ENCODE measurements around the gene ZBTB40. TPM values are rescaled to one million over a fixed set of nuclear protein-coding genes. Genes with fewer than 3 reads are reported as not detected.
A peak's percentile ranks its signal among the peaks of the same experiment; 100 is the strongest.

Gene ZBTB40
- polyA plus RNA-seq, 2 donors = 3.7 to 5.3 TPM

GRCh38 chr1:22447621-22448111 lies 4.0 kb upstream of the ZBTB40 start:
- H3K27ac ChIP-seq (ENCODE audit: low read depth in 2 of 2, low read length in 1 of 2) = no peak overlapping the region

GRCh38 chr1:22449636-22450035 lies 2.0 kb upstream of the ZBTB40 start:
- Histone ChIP-seq H3K4me3 (ENCODE audit: low read depth in 1 of 2, low read length in 2 of 2) (no peak overlapping the region), H3K27ac (ENCODE audit: low read depth in 2 of 2, low read length in 1 of 2) (no peak overlapping the region), H3K27me3 (ENCODE audit: control insufficient read depth in 1 of 2, insufficient read depth in 2 of 2, low read length in 2 of 2) (no peaks in the 10 kb centered on the region), H3K9me3 (ENCODE audit: control insufficient read depth in 2 of 2, insufficient read depth in 1 of 2, low read depth in 1 of 2, low read length in 1 of 2) (no peaks in the 10 kb centered on the region), H3K36me3 (ENCODE audit: control insufficient read depth in 2 of 2, insufficient read depth in 2 of 2, low read length in 1 of 2) (no peaks in the 10 kb centered on the region), H3K4me1 (ENCODE audit: control insufficient read depth in 2 of 2, insufficient read depth in 2 of 2, low read length in 1 of 2) (no peaks in the 10 kb centered on the region)
- 95 to 96% methylated on average over 7 of the region's 7 CpGs for WGBS, 2 donors

More at GRCh38 chr1:22447621-22448111, 4.0 kb upstream of the ZBTB40 start:
- no peaks in the 10 kb centered on the region for H3K4me1 ChIP-seq (ENCODE audit: control insufficient read depth in 2 of 2, insufficient read depth in 2 of 2, low read length in 1 of 2)
- no peaks in the 10 kb centered on the region for H3K27me3 ChIP-seq (ENCODE audit: control insufficient read depth in 1 of 2, insufficient read depth in 2 of 2, low read length in 2 of 2)
- H3K4me3 ChIP-seq (ENCODE audit: low read depth in 1 of 2, low read length in 2 of 2) = no peak overlapping the region
- no peaks in the 10 kb centered on the region for H3K36me3 ChIP-seq (ENCODE audit: control insufficient read depth in 2 of 2, insufficient read depth in 2 of 2, low read length in 1 of 2)
- no peaks in the 10 kb centered on the region for H3K9me3 ChIP-seq (ENCODE audit: control insufficient read depth in 2 of 2, insufficient read depth in 1 of 2, low read depth in 1 of 2, low read length in 1 of 2)
- 48 to 58% methylated on average over 6 of the region's 6 CpGs for WGBS, 2 donors

- no peaks in the 10 kb centered on the region for H3K27me3 ChIP-seq (ENCODE audit: control insufficient read depth in 1 of 2, insufficient read depth in 2 of 2, low read length in 2 of 2)
- no peaks in the 10 kb centered on the region for H3K4me1 ChIP-seq (ENCODE audit: control insufficient read depth in 2 of 2, insufficient read depth in 2 of 2, low read length in 1 of 2)
- 63 to 72% methylated on average over 12 of the region's 12 CpGs for WGBS, 2 donors
- peak overlapping the region in 1 of 2 donors; percentile 36 for H3K27ac ChIP-seq (ENCODE audit: low read depth in 2 of 2, low read length in 1 of 2)
- H3K36me3 ChIP-seq (ENCODE audit: control insufficient read depth in 2 of 2, insufficient read depth in 2 of 2, low read length in 1 of 2) = no peaks in the 10 kb centered on the region
- H3K9me3 ChIP-seq (ENCODE audit: control insufficient read depth in 2 of 2, insufficient read depth in 1 of 2, low read depth in 1 of 2, low read length in 1 of 2) = no peaks in the 10 kb centered on the region
- no peak overlapping the region for H3K4me3 ChIP-seq (ENCODE audit: low read depth in 1 of 2, low read length in 2 of 2)
These were observed 1.2 kb upstream of the ZBTB40 start for GRCh38 chr1:22450351-22451021.

GRCh38 chr1:22452481-22452957 lies 868 bp downstream of the ZBTB40 start:
- Histone ChIP-seq H3K27me3 (ENCODE audit: control insufficient read depth in 1 of 2, insufficient read depth in 2 of 2, low read length in 2 of 2) (no peaks in the 10 kb centered on the region), H3K9me3 (ENCODE audit: control insufficient read depth in 2 of 2, insufficient read depth in 1 of 2, low read depth in 1 of 2, low read length in 1 of 2) (no peaks in the 10 kb centered on the region), H3K4me3 (ENCODE audit: low read depth in 1 of 2, low read length in 2 of 2) (peak overlapping the region; percentile 85 to 97), H3K27ac (ENCODE audit: low read depth in 2 of 2, low read length in 1 of 2) (peak overlapping the region; percentile 87 to 95), H3K4me1 (ENCODE audit: control insufficient read depth in 2 of 2, insufficient read depth in 2 of 2, low read length in 1 of 2) (no peaks in the 10 kb centered on the region), H3K36me3 (ENCODE audit: control insufficient read depth in 2 of 2, insufficient read depth in 2 of 2, low read length in 1 of 2) (no peaks in the 10 kb centered on the region)
- WGBS, 2 donors = 3 to 4% methylated on average over 12 of the region's 12 CpGs

GRCh38 chr1:22453181-22453580 lies 1.5 kb downstream of the ZBTB40 start:
- Histone ChIP-seq H3K4me1 (ENCODE audit: control insufficient read depth in 2 of 2, insufficient read depth in 2 of 2, low read length in 1 of 2) (no peaks in the 10 kb centered on the region), H3K36me3 (ENCODE audit: control insufficient read depth in 2 of 2, insufficient read depth in 2 of 2, low read length in 1 of 2) (no peaks in the 10 kb centered on the region), H3K27ac (ENCODE audit: low read depth in 2 of 2, low read length in 1 of 2) (no peak overlapping the region), H3K9me3 (ENCODE audit: control insufficient read depth in 2 of 2, insufficient read depth in 1 of 2, low read depth in 1 of 2, low read length in 1 of 2) (no peaks in the 10 kb centered on the region), H3K4me3 (ENCODE audit: low read depth in 1 of 2, low read length in 2 of 2) (peak overlapping the region in 1 of 2 donors; percentile 97), H3K27me3 (ENCODE audit: control insufficient read depth in 1 of 2, insufficient read depth in 2 of 2, low read length in 2 of 2) (no peaks in the 10 kb centered on the region)
- 40 to 51% methylated on average over 2 of the region's 2 CpGs for WGBS, 2 donors

GRCh38 chr1:22454476-22455056 lies 2.9 kb downstream of the ZBTB40 start:
- no peaks in the 10 kb centered on the region for H3K4me1 ChIP-seq (ENCODE audit: control insufficient read depth in 2 of 2, insufficient read depth in 2 of 2, low read length in 1 of 2)
- no peak overlapping the region for H3K27ac ChIP-seq (ENCODE audit: low read depth in 2 of 2, low read length in 1 of 2)
- no peaks in the 10 kb centered on the region for H3K9me3 ChIP-seq (ENCODE audit: control insufficient read depth in 2 of 2, insufficient read depth in 1 of 2, low read depth in 1 of 2, low read length in 1 of 2)
- no peaks in the 10 kb centered on the region for H3K27me3 ChIP-seq (ENCODE audit: control insufficient read depth in 1 of 2, insufficient read depth in 2 of 2, low read length in 2 of 2)
- no peak overlapping the region for H3K4me3 ChIP-seq (ENCODE audit: low read depth in 1 of 2, low read length in 2 of 2)
- no peaks in the 10 kb centered on the region for H3K36me3 ChIP-seq (ENCODE audit: control insufficient read depth in 2 of 2, insufficient read depth in 2 of 2, low read length in 1 of 2)
- 55 to 67% methylated on average over 4 of the region's 4 CpGs for WGBS, 2 donors

GRCh38 chr1:22457345-22457744 lies 5.7 kb downstream of the ZBTB40 start:
- H3K4me3 ChIP-seq (ENCODE audit: low read depth in 1 of 2, low read length in 2 of 2) = no peak overlapping the region
- H3K36me3 ChIP-seq (ENCODE audit: control insufficient read depth in 2 of 2, insufficient read depth in 2 of 2, low read length in 1 of 2) = no peaks in the 10 kb centered on the region
- 21 to 31% methylated on average over 3 of the region's 3 CpGs for WGBS, 2 donors
- no peaks in the 10 kb centered on the region for H3K27me3 ChIP-seq (ENCODE audit: control insufficient read depth in 1 of 2, insufficient read depth in 2 of 2, low read length in 2 of 2)
- no peak overlapping the region for H3K27ac ChIP-seq (ENCODE audit: low read depth in 2 of 2, low read length in 1 of 2)
- H3K4me1 ChIP-seq (ENCODE audit: control insufficient read depth in 2 of 2, insufficient read depth in 2 of 2, low read length in 1 of 2) = peaks cover 0 to 3% of the 10 kb centered on the region in 2 donors
- no peaks in the 10 kb centered on the region for H3K9me3 ChIP-seq (ENCODE audit: control insufficient read depth in 2 of 2, insufficient read depth in 1 of 2, low read depth in 1 of 2, low read length in 1 of 2)

- Histone ChIP-seq H3K9me3 (ENCODE audit: control insufficient read depth in 2 of 2, insufficient read depth in 1 of 2, low read depth in 1 of 2, low read length in 1 of 2) (no peaks in the 10 kb centered on the region), H3K27ac (ENCODE audit: low read depth in 2 of 2, low read length in 1 of 2) (no peak overlapping the region), H3K36me3 (ENCODE audit: control insufficient read depth in 2 of 2, insufficient read depth in 2 of 2, low read length in 1 of 2) (no peaks in the 10 kb centered on the region), H3K4me3 (ENCODE audit: low read depth in 1 of 2, low read length in 2 of 2) (no peak overlapping the region), H3K27me3 (ENCODE audit: control insufficient read depth in 1 of 2, insufficient read depth in 2 of 2, low read length in 2 of 2) (no peaks in the 10 kb centered on the region), H3K4me1 (ENCODE audit: control insufficient read depth in 2 of 2, insufficient read depth in 2 of 2, low read length in 1 of 2) (peaks cover 0 to 3% of the 10 kb centered on the region in 2 donors)
These were observed 6.2 kb downstream of the ZBTB40 start for GRCh38 chr1:22457836-22458235.

GRCh38 chr1:22461100-22461499 lies 9.4 kb downstream of the ZBTB40 start:
- Histone ChIP-seq H3K27ac (ENCODE audit: low read depth in 2 of 2, low read length in 1 of 2) (no peak overlapping the region), H3K36me3 (ENCODE audit: control insufficient read depth in 2 of 2, insufficient read depth in 2 of 2, low read length in 1 of 2) (no peaks in the 10 kb centered on the region), H3K4me3 (ENCODE audit: low read depth in 1 of 2, low read length in 2 of 2) (no peak overlapping the region), H3K9me3 (ENCODE audit: control insufficient read depth in 2 of 2, insufficient read depth in 1 of 2, low read depth in 1 of 2, low read length in 1 of 2) (peaks cover 0 to 2% of the 10 kb centered on the region in 2 donors), H3K4me1 (ENCODE audit: control insufficient read depth in 2 of 2, insufficient read depth in 2 of 2, low read length in 1 of 2) (peaks cover 0 to 3% of the 10 kb centered on the region in 2 donors), H3K27me3 (ENCODE audit: control insufficient read depth in 1 of 2, insufficient read depth in 2 of 2, low read length in 2 of 2) (no peaks in the 10 kb centered on the region)
- 80 to 93% methylated on average over 3 of the region's 3 CpGs for WGBS, 2 donors
